NT2/D1 (cell line): ENCODE data around the gene PRSS27.
"Not testable (repeated sequence)": the region's sequence is repeated elsewhere in the genome, so short reads cannot be mapped to it uniquely, and the experiment has no call there.

Experiments
- SUZ12 ChIP-seq: IDR thresholded peaks from 2 replicates; pipeline ENCODE4 v1.6.1; 2011; ENCODE audit not compliant: insufficient read length, insufficient read depth; ENCODE audit errors: extremely low read depth
- YY1 ChIP-seq: IDR thresholded peaks from 2 replicates; pipeline ENCODE4 v1.6.1; 2011; ENCODE audit not compliant: insufficient read length, insufficient read depth
- ZNF274 ChIP-seq: IDR thresholded peaks from 2 replicates; pipeline ENCODE4 v1.6.1; 2011; ENCODE audit warnings: mild to moderate bottlenecking, low read depth, low read length

DNA sequence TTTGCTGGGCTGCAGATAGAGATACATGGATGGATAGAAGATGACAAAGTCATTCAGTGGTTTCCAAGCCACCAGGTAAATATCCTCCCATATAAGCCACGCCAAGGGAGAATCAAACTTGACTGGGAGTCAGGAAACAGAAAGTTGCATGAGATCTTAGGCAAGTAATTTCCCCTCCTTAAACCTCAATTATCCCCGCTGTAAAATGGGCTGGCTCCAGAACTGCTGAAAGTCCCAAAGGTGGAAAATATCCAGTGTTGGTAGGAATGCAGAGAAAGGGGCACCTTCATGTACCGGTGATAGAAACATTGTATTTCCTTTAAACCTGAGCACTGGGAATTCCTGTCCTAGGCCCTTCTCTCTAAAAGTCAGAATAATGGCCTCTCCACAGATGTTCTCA is 43.1 kb downstream of the PRSS27 start:
- TF ChIP-seq YY1, ZNF274, SUZ12: not testable (repeated sequence)
